ENCODE measurements around the gene HDLBP.
"Not testable (repeated sequence)": the region's sequence is repeated elsewhere in the genome, so short reads cannot be mapped to it uniquely, and the experiment has no call there.

DNA sequence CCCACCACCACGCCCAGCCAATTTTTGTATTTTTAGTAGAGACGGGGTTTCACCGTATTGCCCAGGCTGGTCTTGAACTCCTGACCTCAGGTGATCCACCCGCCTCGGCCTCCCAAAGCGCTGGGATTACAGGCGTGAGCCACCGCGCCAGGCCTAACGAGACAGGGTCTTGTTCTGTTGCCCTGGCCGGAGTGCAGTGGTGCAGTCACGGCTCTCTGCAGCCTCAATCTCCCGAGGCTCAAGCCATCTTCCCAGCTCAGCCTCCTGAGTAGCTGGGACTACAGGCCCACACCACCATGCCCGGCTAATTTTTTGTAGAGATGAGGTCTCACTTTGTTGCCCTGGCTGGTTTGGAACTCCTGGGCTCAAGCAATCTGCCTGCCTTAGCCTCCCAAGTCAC lies 118.2 kb downstream of the HDLBP start:
- TF ChIP-seq, protein P1, sequence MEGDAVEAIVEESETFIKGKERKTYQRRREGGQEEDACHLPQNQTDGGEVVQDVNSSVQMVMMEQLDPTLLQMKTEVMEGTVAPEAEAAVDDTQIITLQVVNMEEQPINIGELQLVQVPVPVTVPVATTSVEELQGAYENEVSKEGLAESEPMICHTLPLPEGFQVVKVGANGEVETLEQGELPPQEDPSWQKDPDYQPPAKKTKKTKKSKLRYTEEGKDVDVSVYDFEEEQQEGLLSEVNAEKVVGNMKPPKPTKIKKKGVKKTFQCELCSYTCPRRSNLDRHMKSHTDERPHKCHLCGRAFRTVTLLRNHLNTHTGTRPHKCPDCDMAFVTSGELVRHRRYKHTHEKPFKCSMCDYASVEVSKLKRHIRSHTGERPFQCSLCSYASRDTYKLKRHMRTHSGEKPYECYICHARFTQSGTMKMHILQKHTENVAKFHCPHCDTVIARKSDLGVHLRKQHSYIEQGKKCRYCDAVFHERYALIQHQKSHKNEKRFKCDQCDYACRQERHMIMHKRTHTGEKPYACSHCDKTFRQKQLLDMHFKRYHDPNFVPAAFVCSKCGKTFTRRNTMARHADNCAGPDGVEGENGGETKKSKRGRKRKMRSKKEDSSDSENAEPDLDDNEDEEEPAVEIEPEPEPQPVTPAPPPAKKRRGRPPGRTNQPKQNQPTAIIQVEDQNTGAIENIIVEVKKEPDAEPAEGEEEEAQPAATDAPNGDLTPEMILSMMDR (conservative IDR thresholded peaks at IDR 0.05; ENCODE audit: low read depth, low read length): not testable (repeated sequence)
- not testable (repeated sequence) for TF ChIP-seq MAFK (IDR thresholded peaks at IDR 0.05; ENCODE audit: low read depth, low read length); RAD21 (IDR thresholded peaks at IDR 0.05; ENCODE audit: low read length); POLR2A (IDR thresholded peaks at IDR 0.05; ENCODE audit: low read depth, low read length); RFX5 (IDR thresholded peaks at IDR 0.05; ENCODE audit: low read depth, low read length); BHLHE40 (IDR thresholded peaks at IDR 0.05; ENCODE audit: low read depth, low read length); CHD1 (IDR thresholded peaks at IDR 0.05; ENCODE audit: low read depth, low read length); SMC3 (IDR thresholded peaks at IDR 0.05; ENCODE audit: low read depth, low read length)
